HG03354 (cell line): ENCODE results near the gene NBPF12.
A peak's percentile ranks its signal among the peaks of the same experiment; 100 is the strongest.
"Not testable (repeated sequence)": the region's sequence is repeated elsewhere in the genome, so short reads cannot be mapped to it uniquely, and the experiment has no call there.

Experiments used
- ATAC-seq: cut with Tn5 transposase; IDR thresholded peaks from one replicate; pipeline ENCODE4 v1.9.1; 2021; ENCODE audit warnings: mild to moderate bottlenecking; ENCODE audit not compliant: unreplicated experiment, poor library complexity, severe bottlenecking

The NBPF12 gene, protein sequence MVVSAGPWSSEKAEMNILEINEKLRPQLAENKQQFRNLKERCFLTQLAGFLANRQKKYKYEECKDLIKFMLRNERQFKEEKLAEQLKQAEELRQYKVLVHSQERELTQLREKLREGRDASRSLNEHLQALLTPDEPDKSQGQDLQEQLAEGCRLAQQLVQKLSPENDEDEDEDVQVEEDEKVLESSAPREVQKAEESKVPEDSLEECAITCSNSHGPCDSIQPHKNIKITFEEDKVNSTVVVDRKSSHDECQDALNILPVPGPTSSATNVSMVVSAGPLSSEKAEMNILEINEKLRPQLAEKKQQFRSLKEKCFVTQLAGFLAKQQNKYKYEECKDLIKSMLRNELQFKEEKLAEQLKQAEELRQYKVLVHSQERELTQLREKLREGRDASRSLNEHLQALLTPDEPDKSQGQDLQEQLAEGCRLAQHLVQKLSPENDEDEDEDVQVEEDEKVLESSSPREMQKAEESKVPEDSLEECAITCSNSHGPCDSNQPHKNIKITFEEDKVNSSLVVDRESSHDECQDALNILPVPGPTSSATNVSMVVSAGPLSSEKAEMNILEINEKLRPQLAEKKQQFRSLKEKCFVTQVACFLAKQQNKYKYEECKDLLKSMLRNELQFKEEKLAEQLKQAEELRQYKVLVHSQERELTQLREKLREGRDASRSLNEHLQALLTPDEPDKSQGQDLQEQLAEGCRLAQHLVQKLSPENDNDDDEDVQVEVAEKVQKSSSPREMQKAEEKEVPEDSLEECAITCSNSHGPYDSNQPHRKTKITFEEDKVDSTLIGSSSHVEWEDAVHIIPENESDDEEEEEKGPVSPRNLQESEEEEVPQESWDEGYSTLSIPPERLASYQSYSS (N-terminal part only)

DNA sequence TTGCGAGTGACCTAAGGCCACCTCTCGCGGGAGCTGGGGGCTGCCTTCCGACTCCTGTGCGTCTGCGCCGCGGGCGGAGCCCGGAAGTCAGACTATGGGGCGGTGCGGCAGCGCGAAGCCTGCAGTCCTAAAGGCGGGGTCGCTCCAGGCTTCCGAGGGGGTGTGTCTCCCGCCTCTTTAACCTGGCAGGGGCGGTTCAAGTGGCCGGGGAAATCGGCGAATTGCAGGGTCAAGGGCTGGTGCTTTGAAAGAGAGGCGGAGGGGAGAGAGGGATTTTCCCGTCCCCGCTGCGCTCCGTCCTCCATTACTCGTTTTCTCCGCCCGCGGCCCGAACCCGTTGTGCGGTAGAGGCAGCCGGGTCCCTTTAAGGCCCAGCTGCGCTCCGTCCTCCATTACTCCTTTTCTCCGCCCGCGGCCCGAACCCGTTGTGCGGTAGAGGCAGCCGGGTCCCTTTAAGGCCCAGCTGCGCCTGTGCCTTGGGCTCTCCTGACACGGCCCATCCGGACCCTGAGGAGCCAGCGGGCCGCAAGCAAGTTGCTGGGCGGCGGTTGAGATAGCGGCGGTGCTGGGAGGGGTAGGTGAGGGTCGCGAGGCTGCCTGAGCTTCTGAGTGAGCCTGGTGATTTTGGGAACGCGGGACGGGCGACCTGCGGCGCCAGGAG, at the start of gene NBPF12:
NBPF12 (plus strand) TSS at position 83 of the 661 bp plus-strand sequence. CDS start 21,820 bp downstream, outside the sequence.
- peak; percentile 79 for ATAC-seq

DNA sequence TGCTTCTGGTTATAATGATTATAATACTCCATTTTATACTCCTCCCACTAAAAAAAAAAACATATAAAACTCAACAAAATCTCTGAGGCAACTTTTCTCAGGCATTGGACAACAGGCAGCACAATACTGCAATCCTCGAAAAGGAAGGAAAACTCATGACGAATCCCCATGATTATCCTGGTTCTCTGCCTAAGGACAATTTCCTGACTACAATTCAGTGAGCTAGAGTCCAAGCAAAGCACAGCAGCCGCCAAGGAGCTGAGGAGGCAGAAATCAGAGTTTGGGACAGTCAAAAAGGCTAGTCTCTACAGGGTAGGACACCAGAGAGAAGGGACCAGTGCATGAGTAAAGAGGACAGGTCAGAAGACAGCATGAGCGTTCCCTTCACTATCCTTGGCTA, 46.8 kb upstream of the NBPF12 start:
- not testable (repeated sequence) for ATAC-seq

DNA sequence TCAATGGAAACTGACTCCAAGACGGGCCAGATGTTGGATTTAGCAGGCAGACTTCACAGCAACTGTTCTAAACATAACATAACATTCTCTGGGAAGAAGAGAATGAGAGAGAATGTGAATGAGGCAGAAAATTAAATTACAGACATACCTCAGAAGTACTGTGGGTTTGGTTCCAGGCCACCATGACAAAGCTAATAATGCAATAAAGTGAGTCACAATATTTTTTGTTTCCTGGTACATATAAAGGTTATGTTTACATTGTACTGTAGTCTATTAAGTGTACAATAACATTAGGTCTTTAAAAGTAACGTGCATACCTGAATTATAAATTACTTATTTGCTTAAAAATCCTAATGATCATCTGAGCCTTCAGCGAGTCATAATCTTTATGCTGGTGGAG, 45.8 kb upstream of the NBPF12 start:
- not testable (repeated sequence) for ATAC-seq

DNA sequence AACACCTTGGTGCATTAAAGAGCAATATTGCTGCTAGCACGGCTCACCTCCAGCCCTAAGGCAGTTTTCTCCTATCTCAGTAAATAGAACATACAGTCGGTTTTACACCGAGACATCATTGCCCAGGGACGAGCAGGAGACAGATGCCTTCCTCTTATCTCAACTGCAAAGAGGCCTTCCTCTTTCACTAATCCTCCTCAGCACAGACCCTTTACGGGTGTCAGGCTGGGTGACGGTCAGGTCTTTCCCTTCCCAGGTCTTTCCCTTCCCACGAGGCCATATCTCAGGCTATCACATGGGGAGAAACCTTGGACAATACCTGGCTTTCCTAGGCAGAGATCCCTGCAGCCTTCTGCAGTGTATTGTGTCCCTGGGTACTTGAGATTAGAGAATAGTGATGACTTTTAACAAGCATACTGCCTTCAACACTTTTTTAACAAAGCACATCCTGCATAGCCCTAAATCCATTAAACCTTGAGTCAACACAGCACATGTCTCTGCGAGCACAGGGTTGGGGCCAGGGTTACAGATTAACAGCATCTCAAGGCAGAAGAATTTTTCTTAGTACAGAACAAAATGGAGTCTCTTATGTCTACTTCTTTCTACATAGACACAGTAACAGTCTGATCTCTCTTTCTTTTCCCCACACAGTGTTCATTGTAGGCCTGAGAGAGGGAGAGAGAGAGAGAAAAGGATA, 30.4 kb upstream of the NBPF12 start:
- not testable (repeated sequence) for ATAC-seq

DNA sequence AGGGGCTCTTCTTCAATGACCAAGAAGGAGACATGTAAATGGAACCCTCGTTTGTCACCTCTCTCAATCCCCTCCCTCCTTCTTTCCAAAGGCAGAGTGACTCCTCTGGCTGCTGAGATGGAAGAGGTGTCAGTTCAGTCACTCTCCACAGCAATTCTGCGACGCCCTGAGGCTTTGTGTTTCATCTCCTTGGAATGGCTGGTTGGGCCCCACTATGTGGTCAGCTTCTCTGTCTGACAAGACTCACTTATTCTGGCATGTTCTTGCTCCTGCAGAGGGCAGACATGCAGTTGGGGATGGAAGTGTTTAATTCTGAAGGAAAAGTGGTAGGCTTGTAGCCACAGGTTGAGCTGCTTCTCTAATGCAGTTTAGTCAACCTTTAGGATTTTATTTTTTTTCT, 25.1 kb upstream of the NBPF12 start:
- not testable (repeated sequence) for ATAC-seq

DNA sequence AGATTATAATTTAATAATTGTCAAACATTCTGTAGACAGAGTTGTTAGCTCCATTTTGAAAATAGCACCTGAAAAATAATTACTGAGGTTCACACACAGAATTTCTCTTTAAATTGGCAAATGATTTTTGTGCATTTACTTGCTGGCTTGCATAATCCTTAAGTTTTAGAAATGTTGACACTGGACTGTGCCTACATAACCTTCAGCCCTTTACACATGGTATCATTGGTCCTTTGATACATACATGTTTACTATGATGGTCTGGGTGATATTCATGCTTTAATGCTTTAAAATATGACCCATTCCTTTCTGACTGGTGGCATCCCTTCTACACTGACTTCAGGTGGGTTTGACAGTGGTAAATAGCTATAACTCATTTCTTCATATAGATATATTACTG, 17.3 kb upstream of the NBPF12 start:
- not testable (repeated sequence) for ATAC-seq

DNA sequence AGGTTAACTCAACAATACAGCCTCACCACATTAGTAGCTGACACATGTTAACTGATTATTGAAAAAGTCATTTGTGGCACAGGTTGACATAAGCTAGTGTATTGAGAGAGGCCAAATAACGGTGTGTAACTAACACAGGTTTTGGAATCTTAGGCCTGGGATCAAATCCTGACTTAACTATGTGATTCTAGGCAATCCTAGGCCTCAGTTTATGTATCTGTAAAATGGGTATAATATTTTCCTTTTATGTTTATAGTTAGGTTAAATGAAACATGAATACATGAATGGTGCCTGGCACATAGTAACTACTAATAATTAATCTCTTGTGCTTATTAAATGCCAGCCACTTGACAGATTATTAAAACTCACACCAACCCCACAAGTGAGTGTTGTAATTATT, 15.5 kb upstream of the NBPF12 start:
- not testable (repeated sequence) for ATAC-seq

DNA sequence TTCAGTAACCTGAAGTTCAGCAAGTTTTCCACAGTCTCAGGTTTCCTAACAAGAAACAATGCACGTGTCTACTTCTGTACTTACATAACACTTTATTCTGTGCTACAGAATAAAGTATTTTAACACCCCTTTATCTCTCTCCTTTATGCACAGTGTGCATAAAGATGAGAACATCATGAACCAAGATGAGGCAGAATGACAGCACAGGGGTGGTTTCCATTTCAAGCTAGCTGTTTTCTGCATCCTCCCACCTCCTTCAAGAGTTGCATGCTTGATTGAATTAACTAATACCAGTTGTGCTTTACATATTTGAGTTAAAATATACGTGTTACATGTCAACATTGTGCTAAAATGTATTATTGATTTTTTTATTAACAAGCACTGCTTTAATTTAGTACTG, 14.0 kb upstream of the NBPF12 start:
- ATAC-seq, result not testable (repeated sequence)

DNA sequence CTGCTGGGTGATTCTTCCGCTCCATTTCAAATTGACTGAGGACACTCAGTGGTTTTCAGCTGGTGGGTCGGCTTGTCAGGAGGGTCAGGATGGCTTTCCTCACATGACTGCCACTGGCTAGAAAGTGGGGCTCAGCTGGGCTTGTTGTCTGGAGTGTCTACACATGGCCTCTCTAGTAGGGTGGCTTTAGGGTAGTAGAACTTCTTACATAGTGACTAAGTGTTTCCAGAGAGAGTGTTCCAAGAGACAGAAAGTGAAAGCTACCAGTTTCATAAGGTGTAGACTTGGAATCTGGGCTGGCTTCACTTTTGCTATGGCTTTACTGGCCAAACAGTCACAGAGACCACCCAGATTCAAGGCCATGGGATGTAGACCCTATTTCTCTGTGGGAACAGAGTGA, 11.7 kb upstream of the NBPF12 start:
- not testable (repeated sequence) for ATAC-seq

DNA sequence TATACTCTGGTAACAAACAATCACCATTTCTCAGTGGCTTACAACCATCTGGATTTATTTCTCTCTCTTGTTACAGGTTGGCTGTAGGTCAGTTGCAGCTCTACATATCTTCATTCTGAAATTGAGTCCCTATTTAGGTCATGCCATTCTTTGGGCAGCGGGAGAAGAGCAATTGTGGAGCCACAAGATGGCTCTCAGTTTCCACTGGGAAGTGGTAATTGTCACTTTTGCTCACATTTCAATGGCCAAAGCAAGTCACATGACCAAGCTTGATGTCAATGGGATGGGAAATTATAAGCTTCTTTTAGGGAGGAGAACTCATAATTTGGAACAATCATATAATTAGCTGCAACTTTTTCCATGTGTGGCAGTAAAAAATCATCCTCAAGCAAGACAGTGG, 7.9 kb upstream of the NBPF12 start:
- not testable (repeated sequence) for ATAC-seq

DNA sequence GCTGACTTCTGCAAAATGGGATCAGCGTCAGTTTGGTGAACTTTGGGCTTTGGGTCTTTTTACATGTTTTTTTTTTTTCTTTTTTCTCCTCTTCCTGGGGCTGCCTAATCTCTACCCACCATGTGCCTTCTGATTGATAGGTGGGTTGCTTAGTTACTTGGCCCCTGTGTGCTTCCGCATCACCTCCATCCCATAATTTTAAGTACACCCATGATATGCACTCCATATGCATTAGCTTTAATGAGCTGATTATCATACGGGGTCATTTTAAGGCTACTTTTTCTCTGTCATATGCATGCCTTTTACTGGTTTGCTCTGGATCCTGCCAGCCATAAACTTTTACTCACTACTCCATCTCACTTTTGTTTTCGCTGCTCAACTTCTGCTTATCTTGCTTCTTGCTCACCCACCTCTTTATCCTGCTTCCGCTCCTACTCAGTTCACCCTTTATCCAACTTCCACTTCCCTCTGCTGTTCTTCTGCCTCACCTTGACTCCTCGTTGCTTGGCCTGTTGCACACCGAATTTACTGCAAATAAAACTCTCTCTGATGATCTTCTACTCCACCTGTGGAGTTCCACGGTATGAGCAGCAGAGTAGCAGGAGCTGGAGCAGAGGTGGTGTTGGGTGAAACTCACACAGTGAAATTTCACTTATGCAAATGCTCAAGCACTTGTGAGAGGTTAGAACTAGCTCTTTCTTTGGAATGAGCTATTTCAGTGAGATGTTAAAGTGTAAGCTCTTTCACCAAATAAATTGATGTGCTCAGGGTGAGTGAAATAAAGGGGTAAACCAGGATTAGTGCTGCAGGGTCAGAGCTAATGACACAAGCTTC, 3.5 kb upstream of the NBPF12 start:
- peak; percentile 46 for ATAC-seq

DNA sequence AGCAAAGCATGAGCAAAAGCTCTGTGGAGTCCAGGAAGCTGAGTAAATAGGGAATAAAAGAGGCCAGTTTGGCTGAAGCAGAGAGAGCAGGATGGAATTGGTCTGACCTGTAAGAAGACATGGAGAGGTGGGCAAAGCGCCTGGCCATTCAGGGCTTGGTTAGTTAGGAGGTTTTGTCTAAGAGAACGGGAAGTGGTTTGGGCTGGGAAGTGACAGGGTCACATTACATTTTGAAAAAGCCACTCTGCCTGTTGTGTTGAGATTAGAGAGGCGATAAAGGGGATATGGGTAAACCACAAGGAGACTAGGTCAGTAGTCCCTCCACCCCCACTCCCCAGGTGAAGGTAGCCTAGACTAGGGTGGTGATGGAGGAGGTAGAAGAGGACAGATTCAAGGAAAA, 662 bp upstream of the NBPF12 start:
- not testable (repeated sequence) for ATAC-seq

DNA sequence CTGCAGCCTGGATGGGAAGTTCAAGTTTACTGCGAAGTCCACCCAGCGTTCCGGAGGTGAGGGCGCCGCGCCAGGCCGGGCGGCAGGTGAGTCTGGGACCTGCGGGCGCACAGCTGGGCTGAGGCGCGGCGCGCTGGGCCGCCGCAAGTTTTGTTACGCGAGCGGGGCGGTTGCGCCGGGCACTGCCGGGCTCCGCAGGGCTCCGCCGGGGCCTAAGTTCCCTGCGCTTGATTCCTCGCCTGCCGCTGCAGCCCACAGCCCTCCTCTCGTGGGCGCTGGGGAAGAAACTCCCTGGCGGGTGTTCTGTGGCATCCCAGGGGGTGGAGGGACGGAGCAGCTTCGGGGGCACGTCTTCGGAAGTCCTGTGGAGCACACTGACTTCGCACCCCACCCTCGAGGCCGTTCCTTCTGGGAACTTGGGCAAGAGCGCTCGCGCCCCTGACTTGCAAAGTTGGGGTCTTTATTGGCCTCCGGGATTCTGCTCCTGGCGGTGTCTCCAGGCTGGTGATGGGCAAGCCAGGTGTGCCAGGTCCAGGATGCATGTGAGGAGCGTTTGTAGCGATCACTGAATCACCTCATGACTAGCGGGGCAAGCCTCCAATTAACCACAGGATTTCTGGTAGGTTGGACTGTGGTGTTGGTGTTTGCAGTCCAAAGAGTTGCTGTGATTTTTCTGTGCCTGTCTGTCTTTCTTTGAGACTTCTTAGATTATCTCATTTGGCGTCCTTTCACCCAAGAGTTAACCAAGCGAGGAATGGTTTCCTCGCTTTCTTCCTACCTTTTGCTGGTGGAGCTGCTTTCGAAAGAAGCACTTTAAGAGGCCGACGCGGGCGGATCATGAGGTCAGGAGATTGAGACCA, 1.0 kb downstream of the NBPF12 start:
- peak; percentile 37 for ATAC-seq

DNA sequence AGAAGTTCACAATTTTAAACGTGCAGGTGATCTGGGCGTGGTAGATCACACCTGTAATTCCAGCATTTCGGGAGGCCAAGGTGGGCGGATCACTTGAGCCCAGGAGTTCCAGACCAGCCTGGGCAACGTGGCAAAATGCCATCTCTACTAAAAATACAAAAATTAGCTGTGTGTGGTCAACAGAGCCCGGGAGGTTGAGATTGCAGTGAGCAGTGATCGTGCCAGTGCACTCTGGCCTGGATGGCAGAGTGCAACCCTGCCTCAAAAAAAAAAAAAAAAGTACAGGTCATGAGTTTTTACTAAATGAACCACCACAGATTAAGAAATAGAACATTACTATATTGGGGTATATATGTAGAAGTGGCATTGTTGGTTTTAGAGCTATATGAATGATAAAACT, 2.2 kb downstream of the NBPF12 start:
- ATAC-seq, result not testable (repeated sequence)

DNA sequence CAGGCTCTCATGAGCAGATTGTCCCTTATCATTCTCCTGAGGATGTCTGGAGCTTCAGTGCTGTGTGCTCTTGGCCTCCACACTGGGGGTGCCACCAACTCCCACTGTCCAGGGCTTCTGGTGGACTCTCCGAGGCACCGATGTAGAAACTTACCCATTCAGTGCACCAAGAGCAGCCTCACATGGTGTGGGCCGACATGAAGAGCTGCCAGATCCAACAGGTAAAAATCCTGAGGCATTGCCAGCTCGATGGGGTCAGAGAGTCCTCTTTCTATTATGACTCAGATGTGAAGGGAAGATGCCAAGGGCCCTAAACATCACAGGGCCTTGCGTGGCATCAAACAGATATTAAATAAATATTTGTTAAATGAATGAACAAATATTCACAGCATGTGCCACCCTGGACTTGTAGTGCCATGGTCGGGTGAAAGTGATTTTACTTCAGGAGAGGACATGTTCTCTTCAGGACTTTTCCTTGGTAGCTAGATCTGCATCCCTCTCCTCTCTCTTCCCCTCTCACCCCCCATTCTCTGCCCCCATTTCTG, 5.3 kb downstream of the NBPF12 start:
- not testable (repeated sequence) for ATAC-seq

DNA sequence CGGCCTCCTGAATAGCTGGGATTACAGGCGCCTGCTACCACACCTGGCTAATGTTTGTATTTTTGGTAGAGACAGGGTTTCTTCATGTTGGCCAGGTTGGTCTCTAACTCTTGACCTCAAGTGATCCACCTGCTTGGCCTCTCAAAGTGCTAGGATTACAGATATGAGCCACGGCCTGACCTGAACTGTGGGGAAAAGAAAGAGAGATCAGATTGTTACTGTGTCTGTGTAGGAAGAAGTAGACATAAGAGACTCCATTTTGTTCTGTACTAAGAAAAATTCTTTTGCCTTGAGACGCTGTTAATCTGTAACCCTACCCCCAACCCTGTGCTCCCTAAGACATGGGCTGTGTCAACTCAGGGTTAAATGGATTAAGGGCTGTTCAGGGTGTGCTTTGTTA, 10.0 kb downstream of the NBPF12 start:
- ATAC-seq, result not testable (repeated sequence)

DNA sequence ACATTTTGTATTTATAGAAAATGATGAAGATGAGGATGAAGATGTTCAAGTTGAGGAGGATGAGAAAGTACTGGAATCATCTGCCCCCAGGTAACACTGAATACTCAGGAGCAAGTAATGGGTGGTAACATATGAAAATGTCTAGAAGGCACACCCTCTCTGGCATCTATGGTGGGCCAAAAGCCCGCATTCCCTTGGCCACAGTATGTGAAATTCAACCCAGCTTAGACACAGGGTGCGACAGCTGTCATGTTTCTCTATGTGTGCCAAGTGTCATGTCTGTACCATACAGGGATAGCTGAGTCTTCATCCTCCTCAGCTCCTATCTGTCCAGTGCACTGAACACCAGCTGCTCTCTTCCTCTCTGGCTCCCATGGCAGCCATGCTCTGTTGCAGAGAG, 26.2 kb downstream of the NBPF12 start:
- not testable (repeated sequence) for ATAC-seq

DNA sequence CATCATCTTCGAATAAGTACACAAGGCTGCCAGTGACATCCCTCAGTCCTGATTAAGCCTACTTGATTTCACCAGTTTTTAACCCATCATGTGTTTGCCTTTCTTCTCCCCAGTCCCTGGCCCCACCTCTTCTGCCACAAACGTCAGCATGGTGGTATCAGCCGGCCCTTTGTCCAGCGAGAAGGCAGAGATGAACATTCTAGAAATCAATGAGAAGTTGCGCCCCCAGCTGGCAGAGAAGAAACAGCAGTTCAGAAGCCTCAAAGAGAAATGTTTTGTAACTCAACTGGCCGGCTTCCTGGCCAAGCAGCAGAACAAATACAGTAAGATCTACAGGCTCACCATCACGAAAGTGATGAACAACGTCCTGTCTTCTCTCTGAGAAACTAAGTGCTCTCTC, 28.2 kb downstream of the NBPF12 start:
- not testable (repeated sequence) for ATAC-seq
